SK-N-SH (cell line): Measurements from ENCODE around the gene UBE2D1. TPM values are rescaled to one million over a fixed set of nuclear protein-coding genes. Genes with fewer than 3 reads are reported as not detected.

ENCODE experiments used
- CTCF ChIA-PET: fragments of 300-600, 350-600 bp; formaldehyde crosslinking; extraction: SDS; loops from one replicate; lab custom pipeline; 2021; lab: Yijun Ruan, JAX
- POLR2A ChIA-PET: fragments of 350-600 bp; sonication (Branson Sonifier 250); formaldehyde crosslinking; extraction: SDS; loops from one replicate; lab custom pipeline; 2020; ENCODE audit warnings: antibody characterized with exemption, inconsistent platforms; lab: Yijun Ruan, JAX
- DNase-seq: peaks from one replicate; pipeline ENCODE4 v3.0.0; 2012
- H2AFZ ChIP-seq: fragments of 200-600 bp; sonication (generic); 2 replicates; pipeline ENCODE4 v1.8.1; 2016; ENCODE audit warnings: antibody characterized with exemption, mild to moderate bottlenecking, low read depth
- H3F3A ChIP-seq: fragments of 200-600 bp; sonication (generic); replicated peaks from 2 replicates; pipeline ENCODE3; 2016; ENCODE audit warnings: antibody characterized with exemption, mild to moderate bottlenecking; ENCODE audit not compliant: insufficient read depth
- H3K27ac ChIP-seq, 2 experiments: fragments of 200-500 bp in 1 of 2; fragments of 200-600 bp in 1 of 2; sonication (Bioruptor generic) in 1 of 2; sonication (generic), shearing (Covaris generic) in 1 of 2; 2 replicates each; pipeline versions ENCODE4 v1.5.1 to v1.6.1; 2014 to 2016; ENCODE audit warnings: low read depth in 2 of 2, inconsistent platforms in 1 of 2, low read length in 1 of 2, mild to moderate bottlenecking in 1 of 2, mixed read lengths in 1 of 2
- H3K27me3 ChIP-seq: fragments of 200-600 bp; sonication (generic), shearing (Covaris generic); 2 replicates; pipeline ENCODE4 v1.6.1; 2016; ENCODE audit warnings: mixed run types; ENCODE audit not compliant: insufficient read depth
- H3K36me3 ChIP-seq, 2 experiments: fragments of 200-500 bp in 1 of 2; fragments of 200-600 bp in 1 of 2; sonication (Bioruptor generic) in 1 of 2; sonication (generic) in 1 of 2; replicated peaks in 1 of 2; 2 replicates each; pipeline versions ENCODE3 to v1.5.1; 2014 to 2016; ENCODE audit warnings: low read length in 1 of 2, mild to moderate bottlenecking in 1 of 2; ENCODE audit not compliant: insufficient read depth in 2 of 2, control insufficient read depth in 1 of 2
- H3K4me1 ChIP-seq, 2 experiments: fragments of 200-500 bp in 1 of 2; fragments of 200-600 bp in 1 of 2; sonication (Bioruptor generic) in 1 of 2; sonication (generic), shearing (Covaris generic) in 1 of 2; 2 replicates each; pipeline versions ENCODE4 v1.5.1 to v1.6.1; 2014 to 2016; ENCODE audit warnings: low read depth in 1 of 2, low read length in 1 of 2, mixed run types in 1 of 2; ENCODE audit not compliant: insufficient read depth in 2 of 2, control insufficient read depth in 1 of 2
- H3K4me2 ChIP-seq: fragments of 200-600 bp; sonication (generic), shearing (Covaris generic); 2 replicates; pipeline ENCODE4 v1.6.1; 2017; ENCODE audit warnings: mixed run types
- H3K4me3 ChIP-seq, 2 experiments: fragments of 200-500 bp in 1 of 2; fragments of 200-600 bp in 1 of 2; sonication (Bioruptor generic) in 1 of 2; sonication (generic), shearing (Covaris generic) in 1 of 2; 2 replicates each; pipeline versions ENCODE4 v1.5.1 to v1.8.1; 2014 to 2016; ENCODE audit warnings: low read depth in 2 of 2, inconsistent platforms in 1 of 2, low read length in 1 of 2, mild to moderate bottlenecking in 1 of 2, mixed read lengths in 1 of 2, moderate library complexity in 1 of 2
- H3K79me2 ChIP-seq: fragments of 200-600 bp; sonication (generic); 2 replicates; pipeline ENCODE4 v1.8.1; 2017; ENCODE audit warnings: mild to moderate bottlenecking; ENCODE audit not compliant: insufficient read depth
- H3K9ac ChIP-seq: fragments of 200-600 bp; sonication (generic); 2 replicates; pipeline ENCODE4 v1.6.1; 2017; ENCODE audit warnings: mixed run types
- H3K9me2 ChIP-seq: fragments of 200-600 bp; sonication (generic); 2 replicates; pipeline ENCODE4 v1.6.1; 2017; ENCODE audit warnings: mixed run types
- H3K9me3 ChIP-seq: fragments of 200-600 bp; sonication (generic); 2 replicates; pipeline ENCODE4 v1.6.1; 2017; ENCODE audit warnings: mixed run types, mild to moderate bottlenecking, moderate library complexity
- H4K20me1 ChIP-seq: fragments of 200-600 bp; sonication (generic); 2 replicates; pipeline ENCODE4 v1.6.1; 2017; ENCODE audit warnings: mild to moderate bottlenecking, mixed run types; ENCODE audit not compliant: insufficient read depth
- CTCF ChIP-seq: fragments of 200-600 bp; sonication (generic); IDR thresholded peaks from 2 replicates; pipeline ENCODE4 v1.6.1; 2017; ENCODE audit warnings: antibody characterized with exemption, mild to moderate bottlenecking, moderate library complexity
- NFIC ChIP-seq: IDR thresholded peaks from 2 replicates; pipeline ENCODE4 v1.4.0; 2012; ENCODE audit warnings: borderline replicate concordance
- RAD21 ChIP-seq: IDR thresholded peaks from 2 replicates; pipeline ENCODE4 v1.6.1; 2012; ENCODE audit warnings: mild to moderate bottlenecking, low read length
- RCOR1 ChIP-seq: fragments of 150-350 bp; IDR thresholded peaks from 2 replicates; pipeline ENCODE4 v1.6.1; 2017; ENCODE audit warnings: antibody characterized with exemption, low read length
- REST ChIP-seq: IDR thresholded peaks from 2 replicates; pipeline ENCODE4 v1.6.1; 2012; ENCODE audit warnings: mild to moderate bottlenecking, low read depth, low read length, moderate library complexity
- SMC3 ChIP-seq: IDR thresholded peaks from 2 replicates; pipeline ENCODE4 v1.6.1; 2012; ENCODE audit warnings: low read depth, low read length, improper control_type of control experiment
- TAF1 ChIP-seq: IDR thresholded peaks from 2 replicates; pipeline ENCODE4 v1.6.1; 2012; ENCODE audit warnings: low read depth, mild to moderate bottlenecking, low read length, moderate library complexity, borderline replicate concordance
- USF1 ChIP-seq: IDR thresholded peaks from 2 replicates; pipeline ENCODE4 v1.4.0; 2012; ENCODE audit warnings: low read depth, borderline replicate concordance
- WGBS: methylation state at CpG from one replicate; pipeline ENCODE4 v1.1.6; 2017; ENCODE audit warnings: low lambda C conversion rate; 5-methylcytosine and 5-hydroxymethylcytosine counted together
- polyA plus RNA-seq, 3 experiments: library from polyadenylated mRNA; depleted of rRNA; stranded (reverse); fragments of >200 nt; gene quantifications; 2 replicates each; pipeline ENCODE4 v1.2.3, GENCODE V29; 2012

The UBE2D1 gene
- polyA plus RNA-seq, 1 of the 3 experiments (the other 2 are of a cell fraction): 8.7 TPM

GRCh38 chr10:58412502-58412961 lies 77.7 kb downstream of the UBE2D1 start:
- H2AFZ ChIP-seq: no peak overlapping the region
- no peaks in the 10 kb centered on the region for H3K9me2 ChIP-seq
- TF ChIP-seq TAF1: no peak
- TF ChIP-seq REST: no peak
- TF ChIP-seq, all 33 proteins: peak for 0
- Histone ChIP-seq H3K4me3 (no peak overlapping the region), H3K79me2 (no peaks in the 10 kb centered on the region), H3K9me3 (no peaks in the 10 kb centered on the region), H3K27ac (no peak overlapping the region), H3K4me1 (no peaks in the 10 kb centered on the region), H3K4me2 (no peak overlapping the region), H3F3A (no peaks in the 10 kb centered on the region), H4K20me1 (no peaks in the 10 kb centered on the region), H3K9ac (no peak overlapping the region), H3K36me3 (no peaks in the 10 kb centered on the region), H3K27me3 (no peaks in the 10 kb centered on the region)
- WGBS: 51% methylated on average over 2 of the region's 2 CpGs
- no peak for DNase-seq
- ChIA-PET CTCF (interaction anchor here (0.6 to 0.9 kb wide), 3 partner anchors 10 to 235 kb away, joined by 3 read pairs; no protein-coding TSS in a partner anchor), POLR2A (no interaction called here)

- Histone ChIP-seq H3K9me3 (no peaks in the 10 kb centered on the region), H3K4me1 (no peaks in the 10 kb centered on the region), H3K27ac (no peak overlapping the region), H3K27me3 (no peaks in the 10 kb centered on the region), H3K36me3 (no peaks in the 10 kb centered on the region), H3K9ac (no peak overlapping the region), H3F3A (no peaks in the 10 kb centered on the region), H3K4me3 (no peak overlapping the region), H3K4me2 (no peak overlapping the region), H3K79me2 (no peaks in the 10 kb centered on the region), H4K20me1 (no peaks in the 10 kb centered on the region), H3K9me2 (no peaks in the 10 kb centered on the region), H2AFZ (peak overlapping the region; percentile 48)
- DNase-seq: peak; percentile 54
- no peak for TF ChIP-seq USF1
- TF ChIP-seq NFIC: no peak
- TF ChIP-seq SMC3: peak; percentile 82
- peak; percentile 94 for TF ChIP-seq RAD21
- TF ChIP-seq RCOR1: no peak
- TF ChIP-seq CTCF: peak; percentile 70
- ChIA-PET CTCF (interaction anchor here (0.6 to 2.8 kb wide), 39 partner anchors 9 to 1211 kb away, joined by 3 to 22 read pairs (median 4); partner anchors contain the start of gene PHYHIPL), POLR2A (no interaction called here)
- 52% methylated on average over 5 of the region's 5 CpGs for WGBS
These were observed 79.7 kb downstream of the UBE2D1 start for GRCh38 chr10:58414270-58415041.
